ENCODE results near the gene METTL17.
"Not testable (repeated sequence)": the region's sequence is repeated elsewhere in the genome, so short reads cannot be mapped to it uniquely, and the experiment has no call there.

The METTL17 gene

DNA sequence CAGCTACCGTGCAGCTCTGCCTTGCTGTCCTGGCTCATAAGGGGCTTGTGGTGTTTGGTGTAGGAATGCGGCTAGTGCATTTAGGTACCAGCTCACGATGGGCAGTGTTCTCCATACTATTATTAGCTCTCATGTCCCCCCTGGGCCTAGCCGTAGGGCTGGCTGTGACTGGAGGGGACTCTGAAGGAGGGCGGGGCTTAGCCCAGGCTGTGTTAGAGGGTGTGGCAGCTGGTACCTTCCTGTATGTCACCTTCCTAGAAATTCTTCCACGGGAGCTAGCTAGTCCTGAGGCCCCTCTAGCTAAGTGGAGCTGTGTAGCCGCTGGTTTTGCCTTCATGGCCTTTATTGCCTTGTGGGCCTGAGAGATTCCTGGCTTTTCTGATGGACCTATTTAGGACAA lies 11.4 kb downstream of the METTL17 start:
- peaks cover 0 to 1% of the 10 kb centered on the region in 2 donors for H3K4me1 Mint-ChIP-seq (ENCODE audit: low read depth in 2 of 2)
- peak overlapping the region in 1 of 2 donors; percentile 12 for H3K27ac Mint-ChIP-seq
- ATAC-seq (replicated peaks) (no peak), DNase-seq (no peak)
- no peaks in the 10 kb centered on the region for H3K9me3 Mint-ChIP-seq
- no peak overlapping the region for H3K4me3 Mint-ChIP-seq
- no peaks in the 10 kb centered on the region for H3K27me3 Mint-ChIP-seq
- H3K36me3 Mint-ChIP-seq (ENCODE audit: insufficient read depth): peaks cover 17% of the 10 kb centered on the region

- Mint-ChIP-seq H3K27me3 (no peaks in the 10 kb centered on the region), H3K36me3 (ENCODE audit: insufficient read depth) (no peaks in the 10 kb centered on the region), H3K4me3 (no peak overlapping the region), H3K4me1 (ENCODE audit: low read depth in 2 of 2) (no peaks in the 10 kb centered on the region), H3K27ac (no peak overlapping the region), H3K9me3 (no peaks in the 10 kb centered on the region)
- ATAC-seq (replicated peaks) (no peak), DNase-seq (no peak)
Measured at GRCh38 chr14:21003788-21004346, 14.1 kb downstream of the METTL17 start.

GRCh38 chr14:21009721-21010120 lies 19.9 kb downstream of the METTL17 start:
- H3K27me3 Mint-ChIP-seq: peaks cover 27 to 31% of the 10 kb centered on the region in 2 donors
- H3K4me1 Mint-ChIP-seq (ENCODE audit: low read depth in 2 of 2); H3K9me3 Mint-ChIP-seq: not testable (repeated sequence)

GRCh38 chr14:21011136-21011535 lies 21.4 kb downstream of the METTL17 start:
- no peak for ATAC-seq (replicated peaks)
- peaks cover 27 to 31% of the 10 kb centered on the region in 2 donors for H3K27me3 Mint-ChIP-seq
- H3K36me3 Mint-ChIP-seq (ENCODE audit: insufficient read depth): no peaks in the 10 kb centered on the region
- no peaks in the 10 kb centered on the region for H3K9me3 Mint-ChIP-seq
- H3K27ac Mint-ChIP-seq: no peak overlapping the region
- H3K4me1 Mint-ChIP-seq (ENCODE audit: low read depth in 2 of 2): no peaks in the 10 kb centered on the region
- no peak for DNase-seq
- no peak overlapping the region for H3K4me3 Mint-ChIP-seq

More at GRCh38 chr14:21009721-21010120, 19.9 kb downstream of the METTL17 start:
- H3K36me3 Mint-ChIP-seq (ENCODE audit: insufficient read depth); DNase-seq; ATAC-seq (replicated peaks); H3K4me3 Mint-ChIP-seq; H3K27ac Mint-ChIP-seq: not testable (repeated sequence)

GRCh38 chr14:21014761-21015190 lies 25.0 kb downstream of the METTL17 start:
- Mint-ChIP-seq H3K9me3 (no peaks in the 10 kb centered on the region), H3K27ac (no peak overlapping the region), H3K36me3 (ENCODE audit: insufficient read depth) (no peaks in the 10 kb centered on the region), H3K27me3 (peaks cover 27 to 31% of the 10 kb centered on the region in 2 donors), H3K4me3 (no peak overlapping the region), H3K4me1 (ENCODE audit: low read depth in 2 of 2) (no peaks in the 10 kb centered on the region)
- DNase-seq (peak; percentile 78 to 84 (median 82)), ATAC-seq (replicated peaks) (peak; percentile 82)

GRCh38 chr14:21015312-21015711 lies 25.5 kb downstream of the METTL17 start:
- DNase-seq (no peak), ATAC-seq (replicated peaks) (no peak)
- Mint-ChIP-seq H3K9me3 (no peaks in the 10 kb centered on the region), H3K4me1 (ENCODE audit: low read depth in 2 of 2) (no peaks in the 10 kb centered on the region), H3K36me3 (ENCODE audit: insufficient read depth) (no peaks in the 10 kb centered on the region), H3K27ac (no peak overlapping the region), H3K27me3 (peaks cover 27 to 31% of the 10 kb centered on the region in 2 donors), H3K4me3 (no peak overlapping the region)

- no peak for DNase-seq
- H3K4me1 Mint-ChIP-seq (ENCODE audit: low read depth in 2 of 2): no peaks in the 10 kb centered on the region
- peaks cover 16 to 21% of the 10 kb centered on the region in 2 donors for H3K27me3 Mint-ChIP-seq
Measured at GRCh38 chr14:21016413-21017190, 26.8 kb downstream of the METTL17 start.

GRCh38 chr14:21017528-21018245 lies 27.9 kb downstream of the METTL17 start:
- no peak overlapping the region for H3K4me3 Mint-ChIP-seq
- no peak overlapping the region for H3K27ac Mint-ChIP-seq
- no peaks in the 10 kb centered on the region for H3K9me3 Mint-ChIP-seq
- peaks cover 0 to 1% of the 10 kb centered on the region in 2 donors for H3K4me1 Mint-ChIP-seq (ENCODE audit: low read depth in 2 of 2)
- DNase-seq (no peak), ATAC-seq (replicated peaks) (no peak)
- H3K27me3 Mint-ChIP-seq: peaks cover 5 to 11% of the 10 kb centered on the region in 2 donors
- no peaks in the 10 kb centered on the region for H3K36me3 Mint-ChIP-seq (ENCODE audit: insufficient read depth)

More at GRCh38 chr14:21016413-21017190, 26.8 kb downstream of the METTL17 start:
- ATAC-seq (replicated peaks): no peak
- H3K36me3 Mint-ChIP-seq (ENCODE audit: insufficient read depth): no peaks in the 10 kb centered on the region
- no peak overlapping the region for H3K4me3 Mint-ChIP-seq
- peak overlapping the region in 1 of 2 donors; percentile 47 for H3K27ac Mint-ChIP-seq
- H3K9me3 Mint-ChIP-seq: no peaks in the 10 kb centered on the region

DNA sequence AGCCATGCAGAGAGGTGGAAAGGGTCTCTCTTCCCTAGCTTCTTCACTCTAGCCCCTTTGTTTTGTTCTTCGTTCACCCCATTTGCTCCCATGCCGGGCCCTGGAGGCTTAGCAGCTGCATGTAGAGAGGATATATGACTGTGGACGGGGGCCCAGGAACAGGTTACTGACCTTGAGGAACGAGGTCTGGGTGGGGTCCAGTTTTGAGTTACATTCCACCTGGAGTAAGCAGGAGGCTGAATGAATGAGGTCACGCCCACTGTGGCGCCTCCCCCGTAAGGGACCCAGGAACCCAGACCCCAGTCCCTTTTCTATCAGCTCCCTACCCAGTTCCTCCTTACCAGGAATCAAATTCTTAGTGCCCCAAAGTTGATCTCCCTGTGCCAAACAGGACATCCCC lies 28.5 kb downstream of the METTL17 start:
- H3K27ac Mint-ChIP-seq: no peak overlapping the region
- H3K27me3 Mint-ChIP-seq: peaks cover 0 to 7% of the 10 kb centered on the region in 2 donors
- no peak overlapping the region for H3K4me3 Mint-ChIP-seq
- H3K9me3 Mint-ChIP-seq: no peaks in the 10 kb centered on the region
- H3K36me3 Mint-ChIP-seq (ENCODE audit: insufficient read depth): no peaks in the 10 kb centered on the region
- H3K4me1 Mint-ChIP-seq (ENCODE audit: low read depth in 2 of 2): peaks cover 0 to 2% of the 10 kb centered on the region in 2 donors
- ATAC-seq (replicated peaks) (no peak), DNase-seq (no peak)

DNA sequence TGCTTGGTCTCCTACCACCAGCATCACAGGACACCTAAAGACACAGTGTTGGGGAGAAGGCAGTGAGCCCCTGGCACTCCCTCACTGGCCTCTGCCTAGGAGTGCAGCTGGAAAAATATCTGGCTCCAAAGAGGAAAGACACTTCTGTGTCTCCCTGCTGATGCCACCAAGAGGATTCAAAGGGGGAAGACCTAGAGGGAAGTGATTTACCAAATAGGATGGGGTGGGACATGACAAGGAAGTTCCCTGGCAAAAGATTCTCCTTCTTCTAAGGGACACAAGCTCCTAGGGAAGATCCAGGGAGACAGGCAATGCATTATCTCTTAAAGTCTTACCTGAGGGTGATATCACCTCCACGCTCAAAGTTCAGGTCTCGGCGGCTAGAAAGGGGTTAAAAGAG lies 29.0 kb downstream of the METTL17 start:
- Mint-ChIP-seq H3K27me3 (peaks cover 0 to 5% of the 10 kb centered on the region in 2 donors), H3K9me3 (no peaks in the 10 kb centered on the region), H3K36me3 (ENCODE audit: insufficient read depth) (no peaks in the 10 kb centered on the region), H3K27ac (no peak overlapping the region), H3K4me3 (no peak overlapping the region), H3K4me1 (ENCODE audit: low read depth in 2 of 2) (peaks cover 0 to 4% of the 10 kb centered on the region in 2 donors)
- ATAC-seq (replicated peaks) (no peak), DNase-seq (no peak)

- Mint-ChIP-seq H3K4me1 (ENCODE audit: low read depth in 2 of 2) (peaks cover 6 to 10% of the 10 kb centered on the region in 2 donors), H3K27ac (no peak overlapping the region), H3K27me3 (no peaks in the 10 kb centered on the region), H3K9me3 (no peaks in the 10 kb centered on the region), H3K36me3 (ENCODE audit: insufficient read depth) (peaks cover 6% of the 10 kb centered on the region), H3K4me3 (no peak overlapping the region)
- DNase-seq (no peak), ATAC-seq (replicated peaks) (no peak)
Measured at GRCh38 chr14:21019366-21019765, 29.6 kb downstream of the METTL17 start.

DNA sequence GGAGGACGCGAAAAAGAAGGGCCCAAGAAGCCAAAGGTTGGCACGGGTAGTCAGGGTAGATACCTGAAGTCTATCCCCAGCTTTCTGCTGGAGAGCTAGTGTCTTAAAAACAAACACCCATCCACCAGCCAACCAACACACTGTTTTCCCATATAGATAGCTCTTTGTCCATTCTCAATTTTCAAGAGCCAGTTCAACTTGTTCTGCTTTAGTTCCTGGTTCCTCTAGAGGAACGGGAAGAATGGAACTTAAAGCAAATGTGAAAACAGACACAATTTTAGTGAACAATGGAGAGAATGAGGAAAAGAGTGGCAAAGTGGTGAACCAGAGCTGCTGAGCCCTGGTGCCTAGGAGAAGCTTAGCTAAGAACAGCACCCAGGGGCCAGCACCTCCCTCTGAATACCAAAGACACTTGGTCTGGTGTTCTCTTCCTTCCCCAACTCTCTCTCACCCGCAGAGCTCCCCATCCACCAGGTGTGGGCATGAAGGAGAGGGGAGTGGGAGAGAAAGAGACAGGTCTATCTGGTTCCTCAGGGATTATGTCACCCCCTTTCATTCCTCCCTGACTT lies 31.3 kb downstream of the METTL17 start:
- DNase-seq (no peak), ATAC-seq (replicated peaks) (no peak)
- Mint-ChIP-seq H3K4me1 (ENCODE audit: low read depth in 2 of 2) (peaks cover 10 to 15% of the 10 kb centered on the region in 2 donors), H3K27me3 (no peaks in the 10 kb centered on the region), H3K36me3 (ENCODE audit: insufficient read depth) (peaks cover 6% of the 10 kb centered on the region), H3K4me3 (no peak overlapping the region), H3K27ac (peak overlapping the region in 1 of 2 donors; percentile 4), H3K9me3 (no peaks in the 10 kb centered on the region)

GRCh38 chr14:21022686-21023085 lies 32.9 kb downstream of the METTL17 start:
- peak overlapping the region in 1 of 2 donors; percentile 4 for H3K4me3 Mint-ChIP-seq
- H3K36me3 Mint-ChIP-seq (ENCODE audit: insufficient read depth): peaks cover 6% of the 10 kb centered on the region
- no peak for ATAC-seq (replicated peaks)
- no peak for DNase-seq
- no peaks in the 10 kb centered on the region for H3K27me3 Mint-ChIP-seq
- no peak overlapping the region for H3K27ac Mint-ChIP-seq
- no peaks in the 10 kb centered on the region for H3K9me3 Mint-ChIP-seq
- H3K4me1 Mint-ChIP-seq (ENCODE audit: low read depth in 2 of 2): peaks cover 10 to 15% of the 10 kb centered on the region in 2 donors

Data from effector memory CD8-positive, alpha-beta T cell (primary cell).